Tibial artery (tissue), 4 donors: Measurements from ENCODE around the gene SLC44A4.

ENCODE experiments used
- DNase-seq, 2 donors: peaks; one replicate each; pipeline ENCODE4 v3.0.0-alpha.2; 2019
- H3K27ac ChIP-seq, 2 donors: fragments of 200-600 bp; sonication (generic) in 1 of 2; 1 replicate in 1 of 2; 2 replicates in 1 of 2; pipeline ENCODE4 v1.5.1; 2018 to 2019; ENCODE audit warnings: mild to moderate bottlenecking in 1 of 2
- H3K27me3 ChIP-seq, 2 donors: fragments of 200-600 bp; sonication (generic) in 1 of 2; one replicate each; pipeline versions ENCODE4 v1.5.1 to v1.6.0; 2016 to 2019
- H3K36me3 ChIP-seq, 3 donors: fragments of 200-600 bp; sonication (generic) in 2 of 3; one replicate each; pipeline ENCODE4 v1.5.1; 2016 to 2019; ENCODE audit warnings: mild to moderate bottlenecking in 2 of 3
- H3K4me1 ChIP-seq, 4 donors: fragments of 200-600 bp; sonication (generic) in 2 of 4; 1 replicate in 3 of 4; 2 replicates in 1 of 4; pipeline ENCODE4 v1.5.1; 2016 to 2019
- H3K4me3 ChIP-seq, 2 donors: fragments of 200-600 bp; sonication (generic) in 1 of 2; 1 replicate in 1 of 2; 2 replicates in 1 of 2; pipeline ENCODE4 v1.5.1; 2018 to 2019; ENCODE audit warnings: mild to moderate bottlenecking in 2 of 2
- H3K9me3 ChIP-seq, 3 donors: fragments of 200-600 bp; sonication (generic) in 1 of 3; one replicate each; pipeline ENCODE4 v1.5.1; 2016 to 2019
- intact Hi-C: fragments of 100-400 bp; cut with DNase I; formaldehyde crosslinking; loops from one replicate; pipeline ENCODE4 v1.15.0; 2023; ENCODE audit warnings: low total_unique reads
- TF ChIP-seq, protein P1 (sequence below), 2 experiments: fragments of 200-600 bp in 1 of 2; fragments of 450-650 bp in 1 of 2; IDR thresholded peaks; one replicate each; pipeline ENCODE4 v1.5.1; 2017 to 2019; ENCODE audit warnings: antibody characterized with exemption in 2 of 2, mild to moderate bottlenecking in 1 of 2, moderate library complexity in 1 of 2

Gene SLC44A4

DNA sequence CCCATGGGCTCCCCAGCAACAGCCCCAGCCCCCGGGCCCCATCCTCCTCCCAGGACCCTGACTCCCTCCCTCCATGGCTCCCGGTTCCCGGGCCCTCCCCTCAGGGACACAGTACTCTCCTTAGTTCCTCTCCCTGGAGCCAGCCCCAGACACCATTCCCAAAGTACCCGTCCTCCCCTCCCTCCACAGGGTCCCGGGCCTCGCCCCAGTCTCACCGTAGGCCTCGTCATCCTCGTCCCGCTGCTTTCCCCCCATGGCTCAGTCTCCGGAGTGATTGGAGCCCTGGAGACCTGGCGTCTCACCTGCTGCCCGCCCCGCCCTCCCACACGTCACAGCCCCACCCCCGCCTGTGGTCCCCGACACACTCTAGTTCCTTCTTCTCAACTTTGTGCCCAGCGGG, at the start of gene SLC44A4:
Gene SLC44A4 (minus strand): TSS at position 272 of the 400 bp plus-strand sequence. CDS start 17 bp downstream, at position 255.
- Histone ChIP-seq H3K27ac (no peak within 1 kb of the TSS), H3K4me1 (no peaks in the 10 kb centered on the region), H3K27me3 (no peaks in the 10 kb centered on the region), H3K9me3 (no peaks in the 10 kb centered on the region), H3K4me3 (no peak within 1 kb of the TSS), H3K36me3 (peaks cover 37 to 43% (median 41%) of the 10 kb centered on the region in 3 donors)
- intact Hi-C loops = no loop called here
- DNase-seq = no peak
- TF ChIP-seq, protein P1, sequence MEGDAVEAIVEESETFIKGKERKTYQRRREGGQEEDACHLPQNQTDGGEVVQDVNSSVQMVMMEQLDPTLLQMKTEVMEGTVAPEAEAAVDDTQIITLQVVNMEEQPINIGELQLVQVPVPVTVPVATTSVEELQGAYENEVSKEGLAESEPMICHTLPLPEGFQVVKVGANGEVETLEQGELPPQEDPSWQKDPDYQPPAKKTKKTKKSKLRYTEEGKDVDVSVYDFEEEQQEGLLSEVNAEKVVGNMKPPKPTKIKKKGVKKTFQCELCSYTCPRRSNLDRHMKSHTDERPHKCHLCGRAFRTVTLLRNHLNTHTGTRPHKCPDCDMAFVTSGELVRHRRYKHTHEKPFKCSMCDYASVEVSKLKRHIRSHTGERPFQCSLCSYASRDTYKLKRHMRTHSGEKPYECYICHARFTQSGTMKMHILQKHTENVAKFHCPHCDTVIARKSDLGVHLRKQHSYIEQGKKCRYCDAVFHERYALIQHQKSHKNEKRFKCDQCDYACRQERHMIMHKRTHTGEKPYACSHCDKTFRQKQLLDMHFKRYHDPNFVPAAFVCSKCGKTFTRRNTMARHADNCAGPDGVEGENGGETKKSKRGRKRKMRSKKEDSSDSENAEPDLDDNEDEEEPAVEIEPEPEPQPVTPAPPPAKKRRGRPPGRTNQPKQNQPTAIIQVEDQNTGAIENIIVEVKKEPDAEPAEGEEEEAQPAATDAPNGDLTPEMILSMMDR (IDR thresholded peaks at IDR 0.05) = no peak

DNA sequence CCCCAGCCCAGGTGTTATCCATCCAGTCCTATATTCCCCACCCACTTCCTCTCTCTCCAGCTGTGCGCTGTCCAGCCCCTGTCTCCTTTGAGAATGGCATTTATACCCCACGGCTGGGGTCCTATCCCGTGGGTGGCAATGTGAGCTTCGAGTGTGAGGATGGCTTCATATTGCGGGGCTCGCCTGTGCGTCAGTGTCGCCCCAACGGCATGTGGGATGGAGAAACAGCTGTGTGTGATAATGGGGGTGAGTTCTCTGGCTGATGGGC, 49.8 kb upstream of the SLC44A4 start:
- H3K4me1 ChIP-seq = no peaks in the 10 kb centered on the region
- peaks cover 0 to 5% of the 10 kb centered on the region in 2 donors for H3K27me3 ChIP-seq
- TF ChIP-seq, protein P1 (IDR thresholded peaks at IDR 0.05) = no peak
- no peaks in the 10 kb centered on the region for H3K36me3 ChIP-seq
- intact Hi-C loops = no loop called here
- no peak overlapping the region for H3K4me3 ChIP-seq
- DNase-seq = no peak
- H3K27ac ChIP-seq = no peak overlapping the region
- no peaks in the 10 kb centered on the region for H3K9me3 ChIP-seq

DNA sequence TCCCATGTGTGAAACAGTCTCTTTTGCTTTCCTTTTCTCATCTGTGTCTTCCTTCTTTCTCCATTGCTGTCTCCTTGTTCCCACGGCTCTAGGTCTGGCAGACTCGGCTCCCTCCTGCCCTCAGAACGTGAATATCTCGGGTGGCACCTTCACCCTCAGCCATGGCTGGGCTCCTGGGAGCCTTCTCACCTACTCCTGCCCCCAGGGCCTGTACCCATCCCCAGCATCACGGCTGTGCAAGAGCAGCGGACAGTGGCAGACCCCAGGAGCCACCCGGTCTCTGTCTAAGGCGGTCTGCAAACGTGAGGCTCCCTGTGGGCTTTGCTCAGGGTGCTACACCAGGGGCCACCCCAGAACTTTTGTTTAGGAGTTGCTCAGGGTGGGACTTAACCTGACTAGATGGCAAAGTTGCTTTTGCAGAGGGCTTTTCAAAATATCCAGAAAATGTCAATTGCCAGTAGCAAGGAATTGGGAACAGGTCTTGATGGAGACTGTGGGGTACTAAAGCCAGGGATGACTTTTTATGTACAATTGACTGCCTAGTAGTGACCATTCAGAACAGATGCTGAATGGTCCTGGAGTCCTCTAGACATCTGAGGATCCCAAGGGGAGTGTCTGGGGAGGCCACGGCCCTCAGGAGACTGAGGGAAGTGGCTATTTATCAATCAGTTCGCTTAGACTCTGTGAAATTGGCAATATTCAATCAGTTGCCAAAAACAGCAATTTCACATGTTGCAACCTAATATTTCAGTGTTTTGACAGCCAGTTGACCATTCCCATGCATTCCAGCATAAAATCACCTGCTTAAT, 49.3 kb upstream of the SLC44A4 start:
- Histone ChIP-seq H3K9me3 (no peaks in the 10 kb centered on the region), H3K4me1 (no peaks in the 10 kb centered on the region), H3K27me3 (peaks cover 0 to 5% of the 10 kb centered on the region in 2 donors), H3K36me3 (no peaks in the 10 kb centered on the region), H3K27ac (no peak overlapping the region), H3K4me3 (peak overlapping the region in 1 of 2 donors; percentile 6)
- intact Hi-C loops = no loop called here
- TF ChIP-seq, protein P1 (IDR thresholded peaks at IDR 0.05) = no peak
- no peak for DNase-seq

DNA sequence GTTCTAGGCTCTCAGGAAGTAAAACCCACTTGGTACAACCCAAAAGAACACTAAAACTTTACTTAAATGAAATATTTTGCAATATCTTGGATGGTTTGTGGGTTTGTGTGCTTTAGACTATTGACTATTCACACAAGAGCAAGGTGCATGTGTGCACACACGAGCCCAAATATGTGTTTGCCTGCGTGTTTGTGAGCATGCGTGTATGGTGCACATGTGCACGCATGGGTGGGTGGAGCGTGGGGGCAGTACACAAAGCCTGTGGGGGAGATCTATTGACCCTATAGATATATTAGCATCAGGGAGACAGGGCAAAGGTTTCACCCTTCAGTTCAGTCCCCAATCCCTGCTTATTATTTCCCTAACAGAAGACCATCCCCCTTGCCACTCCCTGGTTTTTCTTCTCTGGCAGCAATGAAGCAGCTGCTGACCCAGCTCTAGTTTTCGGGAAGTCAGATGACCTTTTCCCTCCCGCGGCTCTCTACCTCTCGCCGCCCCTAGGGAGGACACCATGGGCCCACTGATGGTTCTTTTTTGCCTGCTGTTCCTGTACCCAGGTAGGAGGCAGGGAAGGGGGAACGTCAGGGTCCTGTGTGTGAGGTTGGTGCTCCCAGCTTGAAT, 48.6 kb upstream of the SLC44A4 start, which contains the start of gene C2:
Gene C2 (plus strand): TSS at position 476 of the 621 bp plus-strand sequence. CDS start 36 bp downstream, at position 512.
- H3K27ac ChIP-seq = no peak within 1 kb of the TSS
- H3K27me3 ChIP-seq = peaks cover 0 to 5% of the 10 kb centered on the region in 2 donors
- H3K4me1 ChIP-seq = no peaks in the 10 kb centered on the region
- TF ChIP-seq, protein P1 (IDR thresholded peaks at IDR 0.05) = no peak
- H3K36me3 ChIP-seq = no peaks in the 10 kb centered on the region
- intact Hi-C loops = no loop called here
- peak within 1 kb of the TSS in 1 of 2 donors; percentile 6 for H3K4me3 ChIP-seq
- H3K9me3 ChIP-seq = no peaks in the 10 kb centered on the region
- DNase-seq = no peak

DNA sequence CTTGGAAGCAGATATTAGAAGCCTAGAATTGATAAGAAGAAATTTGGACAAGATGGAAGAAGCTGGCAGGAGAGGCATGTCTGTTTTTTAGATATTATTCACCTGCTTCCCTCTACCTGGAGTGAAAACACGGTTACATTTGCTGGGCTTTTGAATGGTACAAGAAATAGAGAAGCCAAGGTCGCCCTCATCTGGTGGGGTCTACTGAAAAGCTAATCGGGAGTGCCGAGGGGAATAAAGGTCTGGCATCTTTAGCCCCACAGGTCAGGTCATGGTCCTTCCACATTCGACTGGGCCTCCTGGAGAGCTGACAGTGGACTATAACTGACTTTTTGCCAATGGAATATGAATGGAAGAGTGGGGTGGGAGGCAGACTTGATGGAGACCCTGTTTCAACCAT, 44.1 kb upstream of the SLC44A4 start:
- intact Hi-C loops = no loop called here

More for the DNA sequence above, 44.1 kb upstream of the SLC44A4 start:
- no peak overlapping the region for H3K4me3 ChIP-seq
- DNase-seq = no peak
- H3K36me3 ChIP-seq = no peaks in the 10 kb centered on the region
- H3K4me1 ChIP-seq = no peaks in the 10 kb centered on the region
- no peaks in the 10 kb centered on the region for H3K9me3 ChIP-seq
- H3K27ac ChIP-seq = no peak overlapping the region
- no peaks in the 10 kb centered on the region for H3K27me3 ChIP-seq
- TF ChIP-seq, protein P1 (IDR thresholded peaks at IDR 0.05) = no peak
